Sigmoid colon (tissue), 4 donors: ENCODE data around the gene CCDC188.

ENCODE experiments used
- CTCF ChIP-seq, 4 experiments: fragments of 450-650 bp in 3 of 4; fragments of 200-600 bp in 1 of 4; IDR thresholded peaks; one replicate each; pipeline ENCODE4 v1.5.1; 2016 to 2019; ENCODE audit warnings: antibody characterized with exemption in 4 of 4, mild to moderate bottlenecking in 3 of 4, moderate library complexity in 2 of 4
- POLR2AphosphoS5 ChIP-seq, 4 donors: sonication (generic); formaldehyde crosslinking; IDR thresholded peaks; one replicate each; pipeline ENCODE4 v1.6.1; 2017; ENCODE audit warnings: antibody characterized with exemption in 4 of 4

GRCh38 chr22:20140521-20140964 lies 10.3 kb downstream of the CCDC188 start:
- no peak for TF ChIP-seq CTCF (IDR thresholded peaks at IDR 0.05)
- no peak for TF ChIP-seq POLR2AphosphoS5 (IDR thresholded peaks at IDR 0.05)
